Measurements from ENCODE around the gene HINFP.

HINFP gene

GRCh38 chr11:119173453-119173852 is 52.1 kb downstream of the HINFP start:
- no peak overlapping the region for H3K14ac ChIP-seq (ENCODE audit: low read length)
- peaks cover 4 to 10% of the 10 kb centered on the region in 2 experiments for H3K4me1 ChIP-seq (ENCODE audit: control insufficient read depth in 1 of 2, insufficient read depth in 2 of 2, low read length in 2 of 2)

GRCh38 chr11:119175493-119176077 is 54.2 kb downstream of the HINFP start:
- DNase-seq: no peak

More at GRCh38 chr11:119173453-119173852, 52.1 kb downstream of the HINFP start:
- no peak overlapping the region for H3K23ac ChIP-seq (ENCODE audit: low read length)
- no peak overlapping the region for H2BK120ac ChIP-seq (ENCODE audit: insufficient read depth, low read length, poor library complexity)
- no peak overlapping the region for H2BK12ac ChIP-seq (ENCODE audit: low read length)
- no peak overlapping the region for H2AK5ac ChIP-seq (ENCODE audit: low read length)
- H4K91ac ChIP-seq (ENCODE audit: low read depth, low read length): no peak overlapping the region
- H4K12ac ChIP-seq (ENCODE audit: low read depth, low read length): no peak overlapping the region
- H3K79me1 ChIP-seq (ENCODE audit: low read length): peaks cover 8% of the 10 kb centered on the region
- H3K18ac ChIP-seq (ENCODE audit: low read length): no peak overlapping the region
- peaks cover 5% of the 10 kb centered on the region for H3K79me2 ChIP-seq (ENCODE audit: control insufficient read depth, insufficient read depth, low read length, poor library complexity)
- H4K8ac ChIP-seq (ENCODE audit: low read depth, low read length): no peak overlapping the region
- H3K27me3 ChIP-seq (ENCODE audit: insufficient read depth, low read length): no peaks in the 10 kb centered on the region
- no peaks in the 10 kb centered on the region for H3K9me3 ChIP-seq (ENCODE audit: insufficient read depth, low read depth, low read length)
- DNase-seq: no peak
- no CpG with 5 or more reads among the region's 21 CpGs for WGBS (ENCODE audit: extremely low coverage, insufficient coverage, insufficient read length)
- no peak overlapping the region for H3K27ac ChIP-seq (ENCODE audit: low read depth, low read length)
- peaks cover 0 to 4% of the 10 kb centered on the region in 2 experiments for H3K36me3 ChIP-seq (ENCODE audit: control insufficient read depth in 1 of 2, insufficient read depth in 2 of 2, low read length in 2 of 2)
- H3K4me2 ChIP-seq (ENCODE audit: low read length): no peak overlapping the region
- no peak overlapping the region for H2BK5ac ChIP-seq (ENCODE audit: low read depth, low read length, poor library complexity)
- H3K9ac ChIP-seq (ENCODE audit: low read length): no peak overlapping the region
- no peak overlapping the region for H2AFZ ChIP-seq (ENCODE audit: insufficient read depth, low read length, poor library complexity)
- H3K4ac ChIP-seq (ENCODE audit: low read depth, low read length): no peak overlapping the region
- H3K4me3 ChIP-seq (ENCODE audit: low read depth, low read length): no peak overlapping the region

GRCh38 chr11:119178166-119178680 is 56.8 kb downstream of the HINFP start:
- Histone ChIP-seq H3K4ac (ENCODE audit: low read depth, low read length) (no peak overlapping the region), H3K27ac (ENCODE audit: low read depth, low read length) (no peak overlapping the region), H3K79me2 (ENCODE audit: control insufficient read depth, insufficient read depth, low read length, poor library complexity) (no peaks in the 10 kb centered on the region), H2AK5ac (ENCODE audit: low read length) (no peak overlapping the region), H4K8ac (ENCODE audit: low read depth, low read length) (no peak overlapping the region), H3K23ac (ENCODE audit: low read length) (no peak overlapping the region), H4K12ac (ENCODE audit: low read depth, low read length) (no peak overlapping the region), H3K4me1 (ENCODE audit: control insufficient read depth in 1 of 2, insufficient read depth in 2 of 2, low read length in 2 of 2) (peaks cover 0 to 2% of the 10 kb centered on the region in 2 experiments), H4K91ac (ENCODE audit: low read depth, low read length) (no peak overlapping the region), H3K36me3 (ENCODE audit: control insufficient read depth in 1 of 2, insufficient read depth in 2 of 2, low read length in 2 of 2) (peaks cover 0 to 4% of the 10 kb centered on the region in 2 experiments), H2BK120ac (ENCODE audit: insufficient read depth, low read length, poor library complexity) (no peak overlapping the region), H3K27me3 (ENCODE audit: insufficient read depth, low read length) (no peaks in the 10 kb centered on the region), H3K9ac (ENCODE audit: low read length) (no peak overlapping the region), H2BK12ac (ENCODE audit: low read length) (no peak overlapping the region), H2AFZ (ENCODE audit: insufficient read depth, low read length, poor library complexity) (no peak overlapping the region), H3K18ac (ENCODE audit: low read length) (no peak overlapping the region), H3K9me3 (ENCODE audit: insufficient read depth, low read depth, low read length) (peaks cover 4% of the 10 kb centered on the region), H3K79me1 (ENCODE audit: low read length) (no peaks in the 10 kb centered on the region), H2BK5ac (ENCODE audit: low read depth, low read length, poor library complexity) (no peak overlapping the region), H3K4me3 (ENCODE audit: low read depth, low read length) (no peak overlapping the region), H3K14ac (ENCODE audit: low read length) (no peak overlapping the region), H3K4me2 (ENCODE audit: low read length) (no peak overlapping the region)
- no CpG with 5 or more reads among the region's 4 CpGs for WGBS (ENCODE audit: extremely low coverage, insufficient coverage, insufficient read length)
- no peak for DNase-seq

More at GRCh38 chr11:119175493-119176077, 54.2 kb downstream of the HINFP start:
- Histone ChIP-seq H3K9me3 (ENCODE audit: insufficient read depth, low read depth, low read length) (no peaks in the 10 kb centered on the region), H3K4me1 (ENCODE audit: control insufficient read depth in 1 of 2, insufficient read depth in 2 of 2, low read length in 2 of 2) (peaks cover 0 to 2% of the 10 kb centered on the region in 2 experiments), H3K79me2 (ENCODE audit: control insufficient read depth, insufficient read depth, low read length, poor library complexity) (no peaks in the 10 kb centered on the region), H3K79me1 (ENCODE audit: low read length) (no peaks in the 10 kb centered on the region), H3K4me3 (ENCODE audit: low read depth, low read length) (no peak overlapping the region), H3K27ac (ENCODE audit: low read depth, low read length) (no peak overlapping the region), H3K23ac (ENCODE audit: low read length) (no peak overlapping the region), H2BK12ac (ENCODE audit: low read length) (no peak overlapping the region), H3K9ac (ENCODE audit: low read length) (no peak overlapping the region), H2AK5ac (ENCODE audit: low read length) (no peak overlapping the region), H3K27me3 (ENCODE audit: insufficient read depth, low read length) (no peaks in the 10 kb centered on the region), H3K14ac (ENCODE audit: low read length) (no peak overlapping the region), H4K12ac (ENCODE audit: low read depth, low read length) (no peak overlapping the region), H3K18ac (ENCODE audit: low read length) (no peak overlapping the region), H2BK120ac (ENCODE audit: insufficient read depth, low read length, poor library complexity) (no peak overlapping the region), H3K4me2 (ENCODE audit: low read length) (no peak overlapping the region), H4K91ac (ENCODE audit: low read depth, low read length) (no peak overlapping the region), H3K36me3 (ENCODE audit: control insufficient read depth in 1 of 2, insufficient read depth in 2 of 2, low read length in 2 of 2) (peaks cover 0 to 4% of the 10 kb centered on the region in 2 experiments), H3K4ac (ENCODE audit: low read depth, low read length) (no peak overlapping the region), H2AFZ (ENCODE audit: insufficient read depth, low read length, poor library complexity) (no peak overlapping the region), H2BK5ac (ENCODE audit: low read depth, low read length, poor library complexity) (no peak overlapping the region), H4K8ac (ENCODE audit: low read depth, low read length) (no peak overlapping the region)
- no CpG with 5 or more reads among the region's 6 CpGs for WGBS (ENCODE audit: extremely low coverage, insufficient coverage, insufficient read length)

GRCh38 chr11:119179342-119179741 is 58.0 kb downstream of the HINFP start:
- H3K9ac ChIP-seq (ENCODE audit: low read length): no peak overlapping the region
- H3K27ac ChIP-seq (ENCODE audit: low read depth, low read length): no peak overlapping the region
- H3K18ac ChIP-seq (ENCODE audit: low read length): no peak overlapping the region
- no peak overlapping the region for H3K4me3 ChIP-seq (ENCODE audit: low read depth, low read length)
- H4K91ac ChIP-seq (ENCODE audit: low read depth, low read length): no peak overlapping the region
- no peak overlapping the region for H3K4ac ChIP-seq (ENCODE audit: low read depth, low read length)
- H2BK5ac ChIP-seq (ENCODE audit: low read depth, low read length, poor library complexity): no peak overlapping the region
- H3K27me3 ChIP-seq (ENCODE audit: insufficient read depth, low read length): no peaks in the 10 kb centered on the region
- no peak for DNase-seq
- no peak overlapping the region for H2BK120ac ChIP-seq (ENCODE audit: insufficient read depth, low read length, poor library complexity)
- H3K79me2 ChIP-seq (ENCODE audit: control insufficient read depth, insufficient read depth, low read length, poor library complexity): no peaks in the 10 kb centered on the region
- no peak overlapping the region for H4K8ac ChIP-seq (ENCODE audit: low read depth, low read length)
- no peak overlapping the region for H2AFZ ChIP-seq (ENCODE audit: insufficient read depth, low read length, poor library complexity)
- no peak overlapping the region for H3K4me2 ChIP-seq (ENCODE audit: low read length)
- H2AK5ac ChIP-seq (ENCODE audit: low read length): no peak overlapping the region
- H3K14ac ChIP-seq (ENCODE audit: low read length): no peak overlapping the region
- WGBS (ENCODE audit: extremely low coverage, insufficient coverage, insufficient read length): no CpG with 5 or more reads among the region's 6 CpGs
- no peak overlapping the region for H4K12ac ChIP-seq (ENCODE audit: low read depth, low read length)
- no peak overlapping the region for H3K23ac ChIP-seq (ENCODE audit: low read length)
- peaks cover 0 to 2% of the 10 kb centered on the region in 2 experiments for H3K4me1 ChIP-seq (ENCODE audit: control insufficient read depth in 1 of 2, insufficient read depth in 2 of 2, low read length in 2 of 2)
- H3K36me3 ChIP-seq (ENCODE audit: control insufficient read depth in 1 of 2, insufficient read depth in 2 of 2, low read length in 2 of 2): peaks cover 0 to 4% of the 10 kb centered on the region in 2 experiments
- no peak overlapping the region for H2BK12ac ChIP-seq (ENCODE audit: low read length)
- H3K79me1 ChIP-seq (ENCODE audit: low read length): no peaks in the 10 kb centered on the region
- peaks cover 4% of the 10 kb centered on the region for H3K9me3 ChIP-seq (ENCODE audit: insufficient read depth, low read depth, low read length)

Data from trophoblast cell (in vitro differentiated cells and primary cell).